T47D (cell line): ENCODE data around the gene FEV.
"Not testable (repeated sequence)": the region's sequence is repeated elsewhere in the genome, so short reads cannot be mapped to it uniquely, and the experiment has no call there.

Source experiments
- DNase-seq, 2 experiments: peaks; one replicate each; pipeline versions ENCODE4 v3.0.0 to v3.0.0-alpha.2; 2011 to 2012; ENCODE audit warnings: low read depth in 1 of 2, low spot score in 1 of 2
- JUND ChIP-seq: IDR thresholded peaks from 2 replicates; pipeline ENCODE4 v1.6.1; 2012; ENCODE audit warnings: low read depth
- in situ Hi-C: cut with HindIII; loops from 2 replicates; pipeline ENCODE4 v1.10.0; 2016; ENCODE audit warnings: low sequenced_read_pairs, low pct_unique_long_range_greater_than_20kb

FEV gene

GRCh38 chr2:218956039-218956438, 28.9 kb downstream of the FEV start:
- in situ Hi-C loops = no loop called here
- DNase-seq = no peak
- no peak for TF ChIP-seq JUND

GRCh38 chr2:218954541-218955300, 30.3 kb downstream of the FEV start:
- no peak for DNase-seq
- in situ Hi-C loops = no loop called here
- no peak for TF ChIP-seq JUND

GRCh38 chr2:218953366-218953954, 31.5 kb downstream of the FEV start:
- in situ Hi-C loops = no loop called here
- TF ChIP-seq JUND = no peak
- no peak for DNase-seq

- TF ChIP-seq JUND = no peak
- in situ Hi-C loops = no loop called here
- no peak for DNase-seq
These were observed 32.8 kb downstream of the FEV start for GRCh38 chr2:218952160-218952559.

- no peak for DNase-seq
- in situ Hi-C loops = no loop called here
- no peak for TF ChIP-seq JUND
These were observed 38.4 kb downstream of the FEV start for GRCh38 chr2:218946621-218947020.

- in situ Hi-C loops = no loop called here
- DNase-seq = no peak
- TF ChIP-seq JUND = no peak
These were observed 40.1 kb downstream of the FEV start for GRCh38 chr2:218944759-218945404.

GRCh38 chr2:218931751-218932150, 53.2 kb downstream of the FEV start:
- DNase-seq, in situ Hi-C loops: not testable (repeated sequence)
